Nephron progenitor cell (in vitro differentiated cells): ENCODE results near the gene RBM4.
"Not testable (repeated sequence)": the region's sequence is repeated elsewhere in the genome, so short reads cannot be mapped to it uniquely, and the experiment has no call there.

Experiments used
- DNase-seq: peaks from one replicate; pipeline ENCODE4 v3.0.0; 2021
- H3K27ac Mint-ChIP-seq: 2 replicates; pipeline ENCODE4 v1.8.0; 2021; ENCODE audit warnings: mild to moderate bottlenecking, moderate library complexity, mixed read lengths
- H3K27me3 Mint-ChIP-seq: 2 replicates; pipeline ENCODE4 v1.8.0; 2021; ENCODE audit warnings: mild to moderate bottlenecking, low read depth, mixed read lengths; ENCODE audit not compliant: poor library complexity
- H3K36me3 Mint-ChIP-seq: 2 replicates; pipeline ENCODE4 v1.8.0; 2021; ENCODE audit warnings: low read depth, mixed read lengths
- H3K4me1 Mint-ChIP-seq: 2 replicates; pipeline ENCODE4 v1.8.0; 2021; ENCODE audit warnings: mixed read lengths
- H3K4me3 Mint-ChIP-seq: 2 replicates; pipeline ENCODE4 v1.8.0; 2021; ENCODE audit warnings: mild to moderate bottlenecking, moderate library complexity, mixed read lengths
- H3K9me3 Mint-ChIP-seq: 2 replicates; pipeline ENCODE4 v1.8.0; 2021; ENCODE audit warnings: mild to moderate bottlenecking, moderate library complexity, mixed read lengths
- TF ChIP-seq, protein P1 (sequence below): fragments of 200-600 bp; sonication (generic); IDR thresholded peaks from 2 replicates; pipeline ENCODE4 v1.5.0; 2021; ENCODE audit warnings: antibody characterized with exemption

Gene RBM4, protein sequence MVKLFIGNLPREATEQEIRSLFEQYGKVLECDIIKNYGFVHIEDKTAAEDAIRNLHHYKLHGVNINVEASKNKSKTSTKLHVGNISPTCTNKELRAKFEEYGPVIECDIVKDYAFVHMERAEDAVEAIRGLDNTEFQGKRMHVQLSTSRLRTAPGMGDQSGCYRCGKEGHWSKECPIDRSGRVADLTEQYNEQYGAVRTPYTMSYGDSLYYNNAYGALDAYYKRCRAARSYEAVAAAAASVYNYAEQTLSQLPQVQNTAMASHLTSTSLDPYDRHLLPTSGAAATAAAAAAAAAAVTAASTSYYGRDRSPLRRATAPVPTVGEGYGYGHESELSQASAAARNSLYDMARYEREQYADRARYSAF

DNA sequence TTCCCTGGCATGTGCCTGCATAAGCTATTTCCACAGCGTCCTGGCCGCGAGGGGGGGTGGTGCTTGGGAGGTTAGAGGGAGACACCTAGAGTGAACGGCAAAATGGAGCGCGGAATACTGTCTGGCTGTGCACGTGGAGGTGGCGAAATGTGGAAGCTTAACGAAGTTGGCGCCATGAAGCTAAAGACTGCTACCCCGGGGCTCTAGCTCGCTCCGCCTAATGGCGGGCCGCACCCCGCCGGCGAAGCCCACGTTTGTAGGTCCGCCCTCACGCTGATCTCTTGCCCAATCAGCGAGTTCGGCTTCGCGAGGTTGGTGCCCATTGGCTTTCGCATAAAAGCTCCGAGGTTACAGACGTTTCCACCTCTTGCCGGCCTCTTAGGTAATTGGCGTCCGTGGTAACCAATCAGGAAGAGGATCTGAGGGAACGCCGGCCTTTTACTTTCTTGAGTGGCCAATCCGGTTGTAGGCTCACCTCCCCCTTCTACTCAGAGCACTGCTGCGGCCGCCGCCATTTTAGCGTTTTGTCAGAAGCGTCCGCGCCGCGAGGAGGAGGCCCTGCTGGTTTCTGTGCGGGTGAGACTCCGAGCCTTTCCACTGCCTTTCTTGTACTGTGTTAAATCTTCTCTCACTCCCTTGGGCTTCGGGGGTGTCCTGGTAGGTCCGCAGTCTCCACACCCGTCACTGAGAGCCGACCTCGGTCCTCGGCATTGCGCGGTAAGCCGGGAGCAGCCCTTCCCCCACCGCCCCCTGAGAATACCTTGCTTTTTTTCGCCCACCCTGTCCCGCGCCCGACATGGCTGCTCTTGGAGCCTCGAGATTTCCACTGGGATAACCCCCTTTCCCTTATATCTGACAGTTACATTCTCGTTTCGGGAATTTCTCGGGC lies at the start of gene RBM4:
Gene RBM4 (plus strand): TSS at position 527 of the 889 bp plus-strand sequence. CDS start 1,009 bp downstream, outside the sequence.
- Mint-ChIP-seq H3K27me3 (peaks cover 3% of the 10 kb centered on the region), H3K4me1 (peaks cover 54% of the 10 kb centered on the region), H3K27ac (peak within 1 kb of the TSS; percentile 100), H3K9me3 (peaks cover 4% of the 10 kb centered on the region), H3K36me3 (peaks cover 71% of the 10 kb centered on the region), H3K4me3 (peak within 1 kb of the TSS; percentile 93)
- TF ChIP-seq, protein P1, sequence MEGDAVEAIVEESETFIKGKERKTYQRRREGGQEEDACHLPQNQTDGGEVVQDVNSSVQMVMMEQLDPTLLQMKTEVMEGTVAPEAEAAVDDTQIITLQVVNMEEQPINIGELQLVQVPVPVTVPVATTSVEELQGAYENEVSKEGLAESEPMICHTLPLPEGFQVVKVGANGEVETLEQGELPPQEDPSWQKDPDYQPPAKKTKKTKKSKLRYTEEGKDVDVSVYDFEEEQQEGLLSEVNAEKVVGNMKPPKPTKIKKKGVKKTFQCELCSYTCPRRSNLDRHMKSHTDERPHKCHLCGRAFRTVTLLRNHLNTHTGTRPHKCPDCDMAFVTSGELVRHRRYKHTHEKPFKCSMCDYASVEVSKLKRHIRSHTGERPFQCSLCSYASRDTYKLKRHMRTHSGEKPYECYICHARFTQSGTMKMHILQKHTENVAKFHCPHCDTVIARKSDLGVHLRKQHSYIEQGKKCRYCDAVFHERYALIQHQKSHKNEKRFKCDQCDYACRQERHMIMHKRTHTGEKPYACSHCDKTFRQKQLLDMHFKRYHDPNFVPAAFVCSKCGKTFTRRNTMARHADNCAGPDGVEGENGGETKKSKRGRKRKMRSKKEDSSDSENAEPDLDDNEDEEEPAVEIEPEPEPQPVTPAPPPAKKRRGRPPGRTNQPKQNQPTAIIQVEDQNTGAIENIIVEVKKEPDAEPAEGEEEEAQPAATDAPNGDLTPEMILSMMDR, result no peak
- DNase-seq, result peak; percentile 94

DNA sequence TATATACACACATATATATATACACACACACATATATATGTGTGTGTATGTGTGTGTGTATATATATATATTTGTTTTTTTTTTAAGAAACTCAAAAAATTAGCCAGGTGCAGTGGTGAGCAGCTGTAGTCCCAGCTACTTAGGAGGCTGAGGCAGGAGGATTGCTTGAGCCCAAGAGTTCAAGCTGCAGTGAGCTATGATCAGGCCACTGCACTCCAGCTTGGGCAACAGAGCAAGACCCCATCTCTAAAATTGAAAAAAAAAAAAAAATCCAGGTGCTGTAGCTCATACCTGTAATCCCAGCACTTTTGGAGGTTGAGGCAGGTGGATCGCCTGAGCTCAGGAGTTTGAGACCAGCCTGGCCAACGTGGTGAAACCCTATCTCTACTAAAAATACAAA lies 49.2 kb upstream of the RBM4 start:
- H3K27ac Mint-ChIP-seq, result not testable (repeated sequence)
- H3K9me3 Mint-ChIP-seq, result peaks cover 65% of the 10 kb centered on the region

DNA sequence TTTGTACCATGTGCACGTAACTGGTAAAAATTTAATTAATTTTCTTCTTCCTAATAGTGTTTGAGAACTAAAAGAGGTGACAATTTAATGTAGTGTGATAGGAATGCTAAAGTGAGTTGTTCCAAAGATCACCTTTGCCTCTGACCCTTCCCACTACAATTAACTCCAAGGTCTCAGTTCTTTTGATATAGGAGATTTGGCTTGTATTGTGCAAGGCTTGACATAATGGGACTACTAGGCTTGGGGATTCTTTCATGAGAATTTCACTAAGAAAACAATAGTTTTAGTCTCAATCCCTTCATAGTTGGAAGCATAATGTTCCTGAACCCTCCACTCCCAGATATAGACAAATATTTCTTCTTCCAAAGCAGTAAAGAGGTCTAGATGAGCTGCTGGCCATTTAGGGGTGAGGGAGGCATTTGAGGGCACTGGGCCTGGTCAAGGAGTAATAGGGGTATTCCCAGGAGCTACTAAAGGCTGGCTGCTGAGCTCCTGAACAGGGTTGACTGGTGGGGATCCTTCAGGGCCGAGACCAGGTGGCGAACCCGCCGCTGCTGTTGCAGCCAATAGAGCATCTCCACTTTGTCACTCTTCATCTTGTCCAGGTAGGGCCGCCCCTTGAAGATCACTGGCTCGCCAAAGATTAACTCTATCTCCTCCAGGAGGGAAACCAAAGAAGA lies 48.4 kb upstream of the RBM4 start:
- TF ChIP-seq, protein P1, result no peak
- Mint-ChIP-seq H3K36me3 (peaks cover 11% of the 10 kb centered on the region), H3K27me3 (peaks cover 11% of the 10 kb centered on the region), H3K4me3 (no peak overlapping the region), H3K27ac (no peak overlapping the region), H3K4me1 (peaks cover 14% of the 10 kb centered on the region), H3K9me3 (peaks cover 60% of the 10 kb centered on the region)
- no peak for DNase-seq

More for the DNA sequence above, 49.2 kb upstream of the RBM4 start:
- not testable (repeated sequence) for DNase-seq, H3K4me1 Mint-ChIP-seq, H3K4me3 Mint-ChIP-seq, H3K36me3 Mint-ChIP-seq
- peaks cover 11% of the 10 kb centered on the region for H3K27me3 Mint-ChIP-seq

DNA sequence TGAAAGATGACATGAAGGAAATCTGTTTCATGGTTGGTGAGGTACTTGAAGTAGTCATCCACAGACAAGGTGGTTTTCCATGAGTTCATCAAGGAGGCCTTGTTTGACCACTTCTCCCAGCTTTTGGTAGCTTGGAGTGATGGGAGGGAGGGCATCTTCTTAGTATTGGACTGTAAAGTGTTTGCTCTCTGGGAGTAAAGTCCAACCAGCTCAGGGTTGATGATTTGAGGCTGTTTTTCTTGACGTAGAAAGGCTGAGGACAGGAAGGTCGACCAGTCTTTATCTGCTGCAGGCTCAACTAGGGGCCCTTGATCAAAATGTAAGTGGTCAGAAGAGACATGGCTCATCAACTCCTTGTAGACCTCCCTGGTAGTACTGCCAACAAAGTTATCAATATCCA lies 47.3 kb upstream of the RBM4 start:
- Mint-ChIP-seq H3K4me1 (peaks cover 20% of the 10 kb centered on the region), H3K27me3 (peaks cover 11% of the 10 kb centered on the region), H3K4me3 (no peak overlapping the region), H3K27ac (no peak overlapping the region), H3K36me3 (peaks cover 13% of the 10 kb centered on the region), H3K9me3 (peaks cover 50% of the 10 kb centered on the region)
- TF ChIP-seq, protein P1, result no peak
- DNase-seq, result no peak

DNA sequence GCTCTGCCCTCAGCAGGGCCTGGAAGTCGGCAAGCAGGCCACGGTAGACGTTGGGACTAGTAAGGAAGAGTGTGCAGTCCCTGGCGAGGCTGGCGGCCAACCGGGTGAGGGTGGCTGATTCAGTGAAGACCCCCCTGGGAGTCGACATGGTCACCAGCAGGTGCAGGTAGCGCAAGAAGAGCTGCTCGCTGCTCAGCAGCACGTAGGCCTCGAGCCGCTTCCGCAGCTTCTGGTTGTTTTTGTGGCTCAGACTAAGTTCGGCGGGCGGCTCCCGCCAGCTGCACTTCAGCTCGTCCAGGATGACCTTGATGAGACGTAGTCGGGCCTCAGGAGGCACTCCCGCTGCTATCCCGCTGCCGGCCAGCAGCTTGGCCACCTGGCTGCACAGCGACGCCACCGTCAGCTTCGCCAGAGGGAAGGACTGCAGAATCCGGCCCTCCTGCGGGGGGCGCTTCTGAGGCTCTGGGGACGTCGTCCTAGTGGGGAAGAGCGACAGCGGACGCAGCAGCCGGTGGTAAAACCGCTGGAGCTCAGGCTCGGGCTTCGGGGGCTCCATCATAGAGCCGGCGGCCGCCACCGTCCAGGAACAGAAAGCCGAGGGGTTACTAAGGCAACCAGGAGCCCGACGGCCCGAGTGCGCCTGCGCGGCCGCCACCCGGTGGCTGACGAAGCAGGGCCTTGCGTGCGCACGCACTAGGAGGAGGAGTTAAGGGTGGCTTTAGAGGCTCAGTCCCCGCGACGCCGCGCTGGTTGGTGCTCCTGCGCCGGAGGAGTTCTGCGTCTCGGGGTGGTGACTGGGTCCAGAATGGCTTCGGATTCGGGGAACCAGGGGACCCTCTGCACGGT lies 45.8 kb upstream of the RBM4 start, which contains the start of the genes CCDC87 and CCS:
Gene CCDC87 (minus strand): TSS at position 607 of the 846 bp plus-strand sequence. CDS start 48 bp downstream, at position 559.
Gene CCS (plus strand): TSS at position 729 of the 846 bp plus-strand sequence. CDS start 77 bp downstream, at position 806.
- peaks cover 8% of the 10 kb centered on the region for H3K27me3 Mint-ChIP-seq
- TF ChIP-seq, protein P1, result peak; percentile 45
- peak; percentile 99 for DNase-seq
- peaks cover 20% of the 10 kb centered on the region for H3K36me3 Mint-ChIP-seq
- peak within 1 kb of the TSS; percentile 100 for H3K4me3 Mint-ChIP-seq
- H3K27ac Mint-ChIP-seq, result peak within 1 kb of the TSS; percentile 99
- H3K4me1 Mint-ChIP-seq, result peaks cover 20% of the 10 kb centered on the region
- H3K9me3 Mint-ChIP-seq, result peaks cover 36% of the 10 kb centered on the region
